ENCODE data around the gene SULF2.

DNA sequence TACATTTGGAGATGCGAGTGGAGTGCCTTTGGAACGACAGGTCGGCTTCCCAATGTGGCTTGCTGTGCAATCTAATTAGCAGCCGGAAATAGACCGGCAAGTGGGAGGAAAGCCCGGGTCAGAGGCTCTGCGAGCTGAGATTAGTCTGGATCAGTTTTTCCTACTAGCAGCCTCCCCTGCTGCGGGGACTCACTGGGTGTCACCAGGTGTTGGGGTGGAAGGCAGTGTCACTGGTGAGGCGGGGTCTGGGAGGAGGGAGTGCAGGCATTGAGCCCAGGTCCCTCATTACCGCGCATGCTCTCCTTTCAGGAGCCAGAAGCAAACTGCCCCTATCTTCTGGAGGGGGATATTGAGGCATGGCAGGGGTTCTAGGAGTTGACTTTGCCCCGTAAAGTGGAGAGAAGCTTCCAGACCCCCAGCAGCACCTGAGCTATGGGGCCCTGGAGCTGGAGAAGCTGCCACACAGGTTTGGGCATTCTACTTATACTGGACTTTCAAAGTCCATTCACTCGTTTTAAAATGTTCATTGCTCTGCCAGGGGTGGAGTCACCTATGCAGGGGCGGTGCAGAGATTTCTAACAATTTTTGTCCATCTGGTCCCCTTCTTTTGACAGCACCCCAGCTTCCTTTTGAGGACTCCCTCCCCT is 11.0 kb downstream of the SULF2 start:
- TF ChIP-seq, protein P1, sequence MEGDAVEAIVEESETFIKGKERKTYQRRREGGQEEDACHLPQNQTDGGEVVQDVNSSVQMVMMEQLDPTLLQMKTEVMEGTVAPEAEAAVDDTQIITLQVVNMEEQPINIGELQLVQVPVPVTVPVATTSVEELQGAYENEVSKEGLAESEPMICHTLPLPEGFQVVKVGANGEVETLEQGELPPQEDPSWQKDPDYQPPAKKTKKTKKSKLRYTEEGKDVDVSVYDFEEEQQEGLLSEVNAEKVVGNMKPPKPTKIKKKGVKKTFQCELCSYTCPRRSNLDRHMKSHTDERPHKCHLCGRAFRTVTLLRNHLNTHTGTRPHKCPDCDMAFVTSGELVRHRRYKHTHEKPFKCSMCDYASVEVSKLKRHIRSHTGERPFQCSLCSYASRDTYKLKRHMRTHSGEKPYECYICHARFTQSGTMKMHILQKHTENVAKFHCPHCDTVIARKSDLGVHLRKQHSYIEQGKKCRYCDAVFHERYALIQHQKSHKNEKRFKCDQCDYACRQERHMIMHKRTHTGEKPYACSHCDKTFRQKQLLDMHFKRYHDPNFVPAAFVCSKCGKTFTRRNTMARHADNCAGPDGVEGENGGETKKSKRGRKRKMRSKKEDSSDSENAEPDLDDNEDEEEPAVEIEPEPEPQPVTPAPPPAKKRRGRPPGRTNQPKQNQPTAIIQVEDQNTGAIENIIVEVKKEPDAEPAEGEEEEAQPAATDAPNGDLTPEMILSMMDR (conservative IDR thresholded peaks at IDR 0.05 in 1 of 2, IDR thresholded peaks at IDR 0.05 in 1 of 2; ENCODE audit: extremely low read depth in 1 of 2, insufficient read depth in 1 of 2, low read depth in 1 of 2, low read length in 2 of 2) = no peak
- TF ChIP-seq EZH2 (IDR thresholded peaks at IDR 0.05; ENCODE audit: borderline replicate concordance, low read length) = no peak
